Hematopoietic multipotent progenitor cell treated with erythropoietin and hydrocortisone succinate and interleukin-3 and kit ligand, for 15 days (in vitro differentiated cells): Measurements from ENCODE around the gene WRNIP1.

ENCODE experiments used
- DNase-seq: peaks from one replicate; pipeline ENCODE4 v3.0.0-alpha.2; 2015; ENCODE audit warnings: low spot score

WRNIP1 gene

GRCh38 chr6:2765166-2765895 lies at the start of gene WRNIP1:
Gene WRNIP1, plus strand, starts transcription at chr6:2765393. Its CDS starts 230 bp downstream, at chr6:2765623.
- peak; percentile 98 for DNase-seq

- DNase-seq: no peak
Measured at GRCh38 chr6:2715737-2716136, 49.5 kb upstream of the WRNIP1 start.

GRCh38 chr6:2716936-2717700 lies 48.1 kb upstream of the WRNIP1 start:
- DNase-seq: no peak

- DNase-seq: no peak
Measured at GRCh38 chr6:2718334-2719092, 46.7 kb upstream of the WRNIP1 start.

GRCh38 chr6:2719093-2719455 lies 46.1 kb upstream of the WRNIP1 start:
- no peak for DNase-seq

- no peak for DNase-seq
Measured at GRCh38 chr6:2721219-2721618, 44.0 kb upstream of the WRNIP1 start.

GRCh38 chr6:2725364-2725988 lies 39.7 kb upstream of the WRNIP1 start:
- no peak for DNase-seq

GRCh38 chr6:2725999-2726567 lies 39.1 kb upstream of the WRNIP1 start:
- DNase-seq: no peak

- DNase-seq: no peak
Measured at GRCh38 chr6:2729921-2730320, 35.3 kb upstream of the WRNIP1 start.

- DNase-seq: no peak
Measured at GRCh38 chr6:2730353-2731107, 34.7 kb upstream of the WRNIP1 start.

- no peak for DNase-seq
Measured at GRCh38 chr6:2731281-2731909, 33.8 kb upstream of the WRNIP1 start.

- DNase-seq: no peak
Measured at GRCh38 chr6:2732503-2733089, 32.6 kb upstream of the WRNIP1 start.

GRCh38 chr6:2733324-2733723 lies 31.9 kb upstream of the WRNIP1 start:
- no peak for DNase-seq

GRCh38 chr6:2733736-2734480 lies 31.3 kb upstream of the WRNIP1 start:
- no peak for DNase-seq

- DNase-seq: no peak
Measured at GRCh38 chr6:2734488-2735166, 30.6 kb upstream of the WRNIP1 start.

- DNase-seq: no peak
Measured at GRCh38 chr6:2737885-2738284, 27.3 kb upstream of the WRNIP1 start.

GRCh38 chr6:2738373-2738979 lies 26.7 kb upstream of the WRNIP1 start:
- DNase-seq: peak; percentile 55

GRCh38 chr6:2739335-2739734 lies 25.9 kb upstream of the WRNIP1 start:
- DNase-seq: no peak

GRCh38 chr6:2740581-2740980 lies 24.6 kb upstream of the WRNIP1 start:
- DNase-seq: no peak
